ENCODE data around the gene CHGA.

- TF ChIP-seq CTCF (conservative IDR thresholded peaks at IDR 0.05; ENCODE audit: low read length): no peak
- TF ChIP-seq EZH2phosphoT487 (IDR thresholded peaks at IDR 0.05; ENCODE audit: borderline replicate concordance): no peak
Observed at GRCh38 chr14:92937051-92937937, 14.3 kb downstream of the CHGA start.
